Erythroblast (primary cell): ENCODE results near the gene ARHGAP4.

ENCODE experiments used
- GATA1 ChIP-seq: IDR thresholded peaks from 2 replicates; pipeline ENCODE4 v1.6.1; 2011; ENCODE audit warnings: low read depth, mild to moderate bottlenecking, control low read depth, low read length, moderate library complexity
- POLR2A ChIP-seq: IDR thresholded peaks from 2 replicates; pipeline ENCODE4 v1.6.1; 2011; ENCODE audit warnings: mild to moderate bottlenecking, low read length

DNA sequence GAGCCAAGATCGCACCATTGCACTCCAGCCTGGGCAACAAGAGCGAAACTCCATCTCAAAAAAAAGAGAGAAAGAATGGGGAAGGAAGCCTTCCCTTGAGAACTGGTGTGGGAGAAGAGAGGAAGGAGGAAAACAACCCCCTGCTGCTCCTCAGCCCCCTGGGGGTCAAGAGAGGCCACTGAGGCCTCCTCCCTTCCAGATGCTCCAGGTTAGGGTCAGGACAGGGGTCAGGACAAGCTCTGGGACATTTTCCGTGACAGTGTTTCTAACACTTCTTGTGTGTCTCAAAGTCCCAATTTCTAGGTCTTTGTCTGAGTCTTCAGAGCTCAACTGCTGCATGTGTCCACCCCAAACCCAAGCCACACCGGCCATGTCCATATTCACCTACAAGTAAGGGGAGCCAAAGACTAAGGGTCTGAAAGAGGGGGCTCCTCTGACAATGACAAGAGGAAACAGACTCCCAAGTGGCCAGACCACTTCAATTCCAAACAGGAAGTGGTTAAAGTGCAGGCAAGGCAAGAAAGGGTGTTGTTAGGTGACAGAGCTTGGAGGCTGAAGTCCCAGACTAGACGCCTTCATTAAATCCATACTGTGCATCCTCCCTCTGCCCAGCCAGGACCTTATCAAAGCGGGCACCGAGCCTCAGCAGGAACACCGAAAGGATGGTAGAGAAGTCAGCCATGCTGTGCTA lies 48.3 kb downstream of the ARHGAP4 start:
- TF ChIP-seq POLR2A (no peak), GATA1 (no peak)
